Transverse colon (tissue), 4 donors: Measurements from ENCODE around the gene ARL11.

Source experiments
- EP300 ChIP-seq: sonication (generic); formaldehyde crosslinking; IDR thresholded peaks from one replicate; pipeline ENCODE4 v1.6.1; 2017; ENCODE audit warnings: antibody characterized with exemption, low read depth
- POLR2AphosphoS5 ChIP-seq, 3 donors: sonication (generic); formaldehyde crosslinking; IDR thresholded peaks; one replicate each; pipeline ENCODE4 v1.6.1; 2016; ENCODE audit warnings: antibody characterized with exemption in 3 of 3
- TF ChIP-seq, protein P1 (sequence below), 5 experiments: fragments of 200-600 bp in 3 of 5; fragments of 450-650 bp in 2 of 5; sonication (generic) in 3 of 5; IDR thresholded peaks; 1 replicate in 2 of 5; 2 replicates in 3 of 5; pipeline ENCODE4 v1.5.1; 2016 to 2017; ENCODE audit warnings: antibody characterized with exemption in 5 of 5, inconsistent platforms in 3 of 5, mild to moderate bottlenecking in 2 of 5, moderate library complexity in 1 of 5

DNA sequence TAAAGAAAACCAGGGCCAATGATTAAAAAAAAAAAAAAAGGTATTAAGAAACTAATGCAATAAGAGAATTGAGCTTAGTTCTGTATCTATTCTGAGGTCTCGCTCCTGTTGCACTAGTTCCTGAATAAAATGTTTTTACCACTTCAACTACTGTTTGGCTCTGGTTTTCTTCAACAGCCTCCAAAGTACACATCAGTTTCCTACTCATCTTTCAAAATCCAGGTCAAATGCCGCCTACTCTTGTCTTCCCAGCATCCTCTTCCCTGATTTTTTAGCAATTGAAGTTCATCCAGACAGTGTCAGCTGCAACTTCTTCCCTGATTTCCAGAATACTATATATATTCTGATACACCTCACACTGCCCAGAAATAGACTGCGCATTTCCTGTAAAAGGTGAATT is 41.6 kb upstream of the ARL11 start:
- TF ChIP-seq, protein P1, sequence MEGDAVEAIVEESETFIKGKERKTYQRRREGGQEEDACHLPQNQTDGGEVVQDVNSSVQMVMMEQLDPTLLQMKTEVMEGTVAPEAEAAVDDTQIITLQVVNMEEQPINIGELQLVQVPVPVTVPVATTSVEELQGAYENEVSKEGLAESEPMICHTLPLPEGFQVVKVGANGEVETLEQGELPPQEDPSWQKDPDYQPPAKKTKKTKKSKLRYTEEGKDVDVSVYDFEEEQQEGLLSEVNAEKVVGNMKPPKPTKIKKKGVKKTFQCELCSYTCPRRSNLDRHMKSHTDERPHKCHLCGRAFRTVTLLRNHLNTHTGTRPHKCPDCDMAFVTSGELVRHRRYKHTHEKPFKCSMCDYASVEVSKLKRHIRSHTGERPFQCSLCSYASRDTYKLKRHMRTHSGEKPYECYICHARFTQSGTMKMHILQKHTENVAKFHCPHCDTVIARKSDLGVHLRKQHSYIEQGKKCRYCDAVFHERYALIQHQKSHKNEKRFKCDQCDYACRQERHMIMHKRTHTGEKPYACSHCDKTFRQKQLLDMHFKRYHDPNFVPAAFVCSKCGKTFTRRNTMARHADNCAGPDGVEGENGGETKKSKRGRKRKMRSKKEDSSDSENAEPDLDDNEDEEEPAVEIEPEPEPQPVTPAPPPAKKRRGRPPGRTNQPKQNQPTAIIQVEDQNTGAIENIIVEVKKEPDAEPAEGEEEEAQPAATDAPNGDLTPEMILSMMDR (IDR thresholded peaks at IDR 0.05) = no peak
- no peak for TF ChIP-seq POLR2AphosphoS5 (IDR thresholded peaks at IDR 0.05)
- no peak for TF ChIP-seq EP300
